GM12878 (cell line): Measurements from ENCODE around the gene ME2. TPM values are rescaled to one million over a fixed set of nuclear protein-coding genes. Genes with fewer than 3 reads are reported as not detected.

ENCODE experiments used
- BACH1 ChIP-seq: fragments of 450-650 bp; IDR thresholded peaks from 2 replicates; pipeline ENCODE4 v1.6.1; 2017; ENCODE audit warnings: mild to moderate bottlenecking, borderline replicate concordance
- CEBPB ChIP-seq, 2 experiments: fragments of 150-350 bp in 1 of 2; IDR thresholded peaks; 2 replicates each; pipeline ENCODE4 v1.6.1; 2012 to 2014; ENCODE audit warnings: low read depth in 2 of 2, low read length in 2 of 2, borderline replicate concordance in 1 of 2, inconsistent platforms in 1 of 2
- EP300 ChIP-seq, 2 experiments: fragments of 150-350 bp in 1 of 2; IDR thresholded peaks; 2 replicates each; pipeline ENCODE4 v1.6.1; 2011 to 2012; ENCODE audit warnings: low read depth in 2 of 2, low read length in 2 of 2, borderline replicate concordance in 1 of 2, improper control_type of control experiment in 1 of 2, inconsistent platforms in 1 of 2; ENCODE audit not compliant: control insufficient read depth in 1 of 2
- FOXK2 ChIP-seq: fragments of 450-650 bp; IDR thresholded peaks from 2 replicates; pipeline ENCODE4 v1.6.1; 2017; ENCODE audit warnings: mild to moderate bottlenecking, moderate library complexity
- IKZF1 ChIP-seq: fragments of 450-650 bp; conservative IDR thresholded peaks from 2 replicates; pipeline ENCODE4 v1.6.1; 2017; ENCODE audit warnings: antibody characterized with exemption, mild to moderate bottlenecking
- MYB ChIP-seq: fragments of 150-350 bp; IDR thresholded peaks from 2 replicates; pipeline ENCODE4 v1.6.1; 2014; ENCODE audit warnings: mild to moderate bottlenecking, low read depth, low read length, borderline replicate concordance
- NR2C1 ChIP-seq: fragments of 450-650 bp; IDR thresholded peaks from 2 replicates; pipeline ENCODE4 v1.6.1; 2017; ENCODE audit warnings: antibody characterized with exemption, mild to moderate bottlenecking, moderate library complexity
- SKIL ChIP-seq: fragments of 450-650 bp; IDR thresholded peaks from 2 replicates; pipeline ENCODE4 v1.6.1; 2017; ENCODE audit warnings: mild to moderate bottlenecking, low read depth, inconsistent platforms; ENCODE audit not compliant: poor library complexity, severe bottlenecking
- SMARCA5 ChIP-seq: fragments of 450-650 bp; IDR thresholded peaks from 2 replicates; pipeline ENCODE4 v1.6.1; 2017; ENCODE audit warnings: mild to moderate bottlenecking
- TCF7 ChIP-seq: IDR thresholded peaks from 2 replicates; pipeline ENCODE4 v1.6.1; 2014; ENCODE audit warnings: antibody characterized with exemption, borderline replicate concordance
- ZNF687 ChIP-seq: fragments of 450-650 bp; IDR thresholded peaks from 2 replicates; pipeline ENCODE4 v1.6.1; 2017; ENCODE audit warnings: mild to moderate bottlenecking, moderate library complexity
- polyA plus RNA-seq, 11 experiments: library from polyadenylated mRNA; depleted of rRNA in 4 of 11; unstranded in 6 of 11; stranded (reverse) in 5 of 11; fragments of >200 nt; fragmentation: Nextera tagmentation in 4 of 11; fragmentation: Illumina TruSeq in 1 of 11; extraction: Ambion mirVana in 4 of 11; extraction: Trizol in 1 of 11; gene quantifications; 1 replicate in 1 of 11; 2 replicates in 10 of 11; pipeline versions ENCODE4 v1.2.1 to v1.2.3, GENCODE V29; 2011 to 2016; ENCODE audit warnings: inconsistent platforms in 2 of 11, missing spikeins in 2 of 11, low read depth in 1 of 11
- total RNA-seq, 4 experiments: library from RNA; depleted of rRNA in 3 of 4; stranded (reverse); fragments of >200 nt in 3 of 4; fragmentation: Illumina TruSeq in 1 of 4; extraction: Trizol in 1 of 4; gene quantifications; 2 replicates each; pipeline versions ENCODE4 v1.2.1 to v1.2.3, GENCODE V29; 2013 to 2021

ME2 gene
- total and polyA plus RNA-seq, 10 of the 15 experiments (the other 5 are each of a cell fraction or from before 2014, with no cell fraction given) = 41.3 to 155 (median 133) TPM

GRCh38 chr18:50879302-50880118, 592 bp downstream of the ME2 start (continued):
- TF ChIP-seq SKIL (no peak), SMARCA5 (no peak; the same call in none of the 2 replicates), EP300 (IDR thresholded peaks at IDR 0.05; ENCODE audit: borderline replicate concordance in 1 of 2, control insufficient read depth in 1 of 2, low read depth in 2 of 2, low read length in 2 of 2) (0 out of 4 replicates have a peak, but pooled peaks of 1 of the 2 experiments have one; percentile 35), MYB (no peak), CEBPB (IDR thresholded peaks at IDR 0.05; ENCODE audit: borderline replicate concordance in 1 of 2, low read depth in 2 of 2, low read length in 2 of 2) (no peak), ZNF687 (no peak; the same call in 1 of the 2 replicates), IKZF1 (no peak; the same call in none of the 2 replicates), BACH1 (0 out of 2 replicates have a peak, but pooled peaks have one; percentile 13), FOXK2 (no peak), TCF7 (no peak), NR2C1 (no peak)
